Pancreas (tissue), 10 donors: ENCODE results near the gene BRIX1. TPM values are rescaled to one million over a fixed set of nuclear protein-coding genes. Genes with fewer than 3 reads are reported as not detected.
A peak's percentile ranks its signal among the peaks of the same experiment; 100 is the strongest.

Source experiments
- ATAC-seq, 4 donors: fragments of 200-7000 bp; cut with Tn5 transposase; one replicate each; pipeline versions ENCODE4 v1.8.0 to v1.9.1; 2020; ENCODE audit warnings: mild to moderate bottlenecking in 4 of 4, moderate library complexity in 4 of 4
- DNase-seq, 6 donors: peaks; one replicate each; pipeline ENCODE4 v3.0.0-alpha.2; 2020
- FAIRE-seq: peaks from 2 replicates; lab custom pipeline; 2012; peaks lifted over from hg19 to GRCh38; lab: Jason Lieb, UNC
- H3K27ac ChIP-seq, 4 donors: fragments of 200-600 bp; sonication (generic); 1 replicate in 3 of 4; 2 replicates in 1 of 4; pipeline versions ENCODE4 v1.5.0 to v1.8.0; 2020
- H3K27me3 ChIP-seq, 4 donors: fragments of 200-600 bp; one replicate each; pipeline ENCODE4 v1.8.0; 2021
- H3K36me3 ChIP-seq, 3 donors: fragments of 200-600 bp; sonication (generic) in 1 of 3; one replicate each; pipeline versions ENCODE4 v1.5.0 to v1.8.0; 2020 to 2021
- H3K4me1 ChIP-seq, 3 donors: fragments of 200-600 bp; one replicate each; pipeline ENCODE4 v1.8.0; 2021
- H3K4me3 ChIP-seq, 4 donors: fragments of 200-600 bp; sonication (generic) in 2 of 4; one replicate each; pipeline versions ENCODE4 v1.5.0 to v1.8.0; 2020 to 2021
- H3K9me3 ChIP-seq, 4 donors: fragments of 200-600 bp; one replicate each; pipeline ENCODE4 v1.8.0; 2021
- WGBS, 2 donors: extraction: QIAGEN DNeasy Blood & Tissue Kit; methylation state at CpG; one replicate each; pipeline ENCODE4 v1.1.7; 2013; 5-methylcytosine and 5-hydroxymethylcytosine counted together
- intact Hi-C, 3 donors: fragments of 100-400 bp; cut with DNase I; formaldehyde crosslinking; loops; one replicate each; pipeline versions ENCODE4 v1.11.1 to v1.14.2; 2022
- polyA plus RNA-seq, 2 donors: library from polyadenylated mRNA; stranded (reverse); fragments of 200-250 nt; gene quantifications; one replicate each; pipeline ENCODE4 v1.2.3, GENCODE V29; 2013
- total RNA-seq, 6 donors: library from RNA; stranded (reverse); fragmentation: NEBNext Ultra II Directional in 4 of 6; extraction: Animal tissue kit (Norgen Biotek cat#: 25700) in 4 of 6; gene quantifications; one replicate each; pipeline versions ENCODE4 v1.2.1 to v1.2.4, GENCODE V29; 2021 to 2023
- TF ChIP-seq, protein P1 (sequence below), 4 donors: fragments of 200-600 bp; sonication (generic) in 3 of 4; IDR thresholded peaks; one replicate each; pipeline versions ENCODE4 v1.5.0 to v1.8.0; 2021; ENCODE audit warnings: antibody characterized with exemption in 4 of 4
- donor health status: healthy with polysubstance abuse.
- donor health status: DM: no; HTN: no; CAD: no; lungs with moderate emphysema.
- donor health status: DM: no; HTN: no; CAD: no.
- donor health status: control.
- donor health status: control.
- donor health status: Bipolar disorder and iron deficiency.
- donor health status: DM: yes; HTN: yes; CAD: no.
- donor health status: DM: no; HTN: no; CAD: no.
- donor health status: DM: no; HTN: no; CAD: no.
- donor health status: DM: yes; HTN: yes; CAD: no.

Gene BRIX1
- total and polyA plus RNA-seq, 8 donors = 4.3 to 15.9 (median 9.0) TPM

- H3K36me3 ChIP-seq = peaks cover 0 to 18% (median 13%) of the 10 kb centered on the region in 3 donors
- intact Hi-C loops = no loop called here
- TF ChIP-seq, protein P1, sequence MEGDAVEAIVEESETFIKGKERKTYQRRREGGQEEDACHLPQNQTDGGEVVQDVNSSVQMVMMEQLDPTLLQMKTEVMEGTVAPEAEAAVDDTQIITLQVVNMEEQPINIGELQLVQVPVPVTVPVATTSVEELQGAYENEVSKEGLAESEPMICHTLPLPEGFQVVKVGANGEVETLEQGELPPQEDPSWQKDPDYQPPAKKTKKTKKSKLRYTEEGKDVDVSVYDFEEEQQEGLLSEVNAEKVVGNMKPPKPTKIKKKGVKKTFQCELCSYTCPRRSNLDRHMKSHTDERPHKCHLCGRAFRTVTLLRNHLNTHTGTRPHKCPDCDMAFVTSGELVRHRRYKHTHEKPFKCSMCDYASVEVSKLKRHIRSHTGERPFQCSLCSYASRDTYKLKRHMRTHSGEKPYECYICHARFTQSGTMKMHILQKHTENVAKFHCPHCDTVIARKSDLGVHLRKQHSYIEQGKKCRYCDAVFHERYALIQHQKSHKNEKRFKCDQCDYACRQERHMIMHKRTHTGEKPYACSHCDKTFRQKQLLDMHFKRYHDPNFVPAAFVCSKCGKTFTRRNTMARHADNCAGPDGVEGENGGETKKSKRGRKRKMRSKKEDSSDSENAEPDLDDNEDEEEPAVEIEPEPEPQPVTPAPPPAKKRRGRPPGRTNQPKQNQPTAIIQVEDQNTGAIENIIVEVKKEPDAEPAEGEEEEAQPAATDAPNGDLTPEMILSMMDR (IDR thresholded peaks at IDR 0.05) = no peak
- peak; percentile 89 to 95 (median 90) for DNase-seq
- H3K9me3 ChIP-seq = no peaks in the 10 kb centered on the region
- no peaks in the 10 kb centered on the region for H3K27me3 ChIP-seq
- WGBS, 2 donors = 0% methylated on average over 57 to 70 of the region's 70 CpGs
- no peak for FAIRE-seq
- peak overlapping the region; percentile 79 to 94 (median 90) for H3K27ac ChIP-seq
- H3K4me1 ChIP-seq = peaks cover 11 to 18% (median 14%) of the 10 kb centered on the region in 3 donors
- H3K4me3 ChIP-seq = peak overlapping the region; percentile 60 to 92 (median 71)
- ATAC-seq = peak; percentile 66 to 80 (median 74)
These were observed 14.4 kb downstream of the BRIX1 start for GRCh38 chr5:34929720-34930461.

- peaks cover 11 to 18% (median 14%) of the 10 kb centered on the region in 3 donors for H3K4me1 ChIP-seq
- DNase-seq (no peak), ATAC-seq (no peak), FAIRE-seq (no peak)
- TF ChIP-seq, protein P1 (IDR thresholded peaks at IDR 0.05) = no peak
- 0 to 3% methylated on average over 3 of the region's 3 CpGs for WGBS, 2 donors
- H3K27me3 ChIP-seq = no peaks in the 10 kb centered on the region
- intact Hi-C loops = no loop called here
- H3K27ac ChIP-seq = peak overlapping the region; percentile 79 to 94 (median 90)
- peak overlapping the region; percentile 60 to 92 (median 71) for H3K4me3 ChIP-seq
- H3K36me3 ChIP-seq = peaks cover 0 to 13% (median 8%) of the 10 kb centered on the region in 3 donors
- H3K9me3 ChIP-seq = no peaks in the 10 kb centered on the region
These were observed 14.9 kb downstream of the BRIX1 start for GRCh38 chr5:34930462-34930844.

DNA sequence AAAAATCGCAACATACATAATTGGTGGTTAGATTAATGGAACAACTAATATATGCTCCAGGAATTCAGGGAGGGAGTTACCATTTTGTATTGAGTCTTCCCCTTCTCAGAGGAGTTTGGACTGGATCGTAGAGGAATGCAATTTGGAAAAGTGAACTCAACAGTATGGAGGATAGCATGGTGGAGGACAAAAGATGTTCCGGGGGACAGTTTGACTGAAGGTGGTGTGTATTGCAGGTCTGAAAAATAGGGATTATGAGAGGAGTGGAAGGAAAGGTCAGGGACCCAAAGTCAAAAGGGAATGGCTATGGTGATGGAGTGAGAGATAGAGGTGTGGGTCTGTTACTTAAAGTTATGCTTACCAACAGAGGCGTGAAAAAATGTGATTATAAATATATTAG lies 15.4 kb downstream of the BRIX1 start:
- Histone ChIP-seq H3K4me1 (peaks cover 11 to 18% (median 14%) of the 10 kb centered on the region in 3 donors), H3K9me3 (no peaks in the 10 kb centered on the region), H3K27ac (peak overlapping the region in 2 of 4 donors; percentile 91 to 94), H3K27me3 (no peaks in the 10 kb centered on the region), H3K4me3 (peak overlapping the region in 3 of 4 donors; percentile 70 to 92 (median 72)), H3K36me3 (peaks cover 0 to 8% (median 5%) of the 10 kb centered on the region in 3 donors)
- TF ChIP-seq, protein P1 (IDR thresholded peaks at IDR 0.05) = no peak
- intact Hi-C loops = no loop called here
- DNase-seq (no peak), FAIRE-seq (no peak), ATAC-seq (no peak)
- WGBS, 2 donors = 51 to 54% methylated on average over 4 of the region's 4 CpGs

- Histone ChIP-seq H3K4me3 (no peak overlapping the region), H3K9me3 (no peaks in the 10 kb centered on the region), H3K4me1 (peaks cover 11 to 18% (median 14%) of the 10 kb centered on the region in 3 donors), H3K27ac (no peak overlapping the region), H3K36me3 (peaks cover 0 to 21% (median 18%) of the 10 kb centered on the region in 3 donors), H3K27me3 (no peaks in the 10 kb centered on the region)
- 90 to 92% methylated on average over 2 of the region's 2 CpGs for WGBS, 2 donors
- intact Hi-C loops = no loop called here
- DNase-seq (no peak), ATAC-seq (no peak), FAIRE-seq (no peak)
- TF ChIP-seq, protein P1 (IDR thresholded peaks at IDR 0.05) = no peak
These were observed 17.4 kb downstream of the BRIX1 start for GRCh38 chr5:34932947-34933346.

DNA sequence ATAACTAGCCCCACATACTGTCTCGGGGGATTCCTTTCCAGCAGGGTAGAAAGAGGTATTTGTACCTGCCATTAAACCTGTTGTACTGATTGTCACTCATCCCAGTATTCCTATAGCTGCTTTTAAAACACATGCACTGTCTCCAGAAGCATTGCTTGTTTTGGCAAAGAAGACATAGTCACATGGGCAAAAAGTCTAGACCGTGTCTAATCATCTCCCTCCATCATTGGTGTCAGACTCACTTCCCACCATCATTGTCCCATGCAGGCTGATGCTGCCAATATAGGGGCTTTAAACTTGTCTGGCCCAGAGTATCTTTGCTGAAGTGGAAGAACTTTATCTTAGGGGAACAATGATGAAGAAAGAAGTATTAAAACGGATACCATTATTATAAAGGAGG lies 26.4 kb downstream of the BRIX1 start:
- H3K4me3 ChIP-seq = no peak overlapping the region
- 75 to 79% methylated on average over 3 of the region's 3 CpGs for WGBS, 2 donors
- intact Hi-C loops = no loop called here
- no peak for ATAC-seq
- DNase-seq = no peak
- no peak overlapping the region for H3K27ac ChIP-seq
- peaks cover 0 to 57% (median 23%) of the 10 kb centered on the region in 3 donors for H3K36me3 ChIP-seq
- H3K27me3 ChIP-seq = no peaks in the 10 kb centered on the region
- no peak for FAIRE-seq
- no peaks in the 10 kb centered on the region for H3K9me3 ChIP-seq
- H3K4me1 ChIP-seq = no peaks in the 10 kb centered on the region
- TF ChIP-seq, protein P1 (IDR thresholded peaks at IDR 0.05) = no peak
